ENCODE results near the gene PADI1.
"Not testable (repeated sequence)": the region's sequence is repeated elsewhere in the genome, so short reads cannot be mapped to it uniquely, and the experiment has no call there.

The PADI1 gene

GRCh38 chr1:17218939-17219338 is 14.0 kb downstream of the PADI1 start:
- DNase-seq, result no peak

DNA sequence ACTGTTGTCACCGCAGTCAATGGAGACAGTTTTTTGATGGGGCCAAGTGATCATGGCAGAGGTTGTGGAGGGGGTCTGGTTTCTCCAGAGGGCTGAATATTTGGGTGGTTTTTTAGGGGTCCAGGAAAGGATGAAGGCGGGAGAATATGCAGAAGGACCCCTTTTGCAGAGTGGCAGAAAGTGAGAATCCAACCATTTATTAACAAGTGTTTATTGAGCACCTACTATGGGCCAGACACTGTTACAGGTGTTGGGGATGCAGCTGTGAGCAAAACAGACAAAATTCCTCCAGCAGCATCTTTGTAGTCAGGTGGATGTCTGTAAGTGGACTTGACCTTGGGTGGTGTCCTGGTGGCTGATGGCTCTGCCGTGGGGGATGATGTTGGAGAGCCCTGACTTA is 15.4 kb downstream of the PADI1 start:
- DNase-seq, result no peak

DNA sequence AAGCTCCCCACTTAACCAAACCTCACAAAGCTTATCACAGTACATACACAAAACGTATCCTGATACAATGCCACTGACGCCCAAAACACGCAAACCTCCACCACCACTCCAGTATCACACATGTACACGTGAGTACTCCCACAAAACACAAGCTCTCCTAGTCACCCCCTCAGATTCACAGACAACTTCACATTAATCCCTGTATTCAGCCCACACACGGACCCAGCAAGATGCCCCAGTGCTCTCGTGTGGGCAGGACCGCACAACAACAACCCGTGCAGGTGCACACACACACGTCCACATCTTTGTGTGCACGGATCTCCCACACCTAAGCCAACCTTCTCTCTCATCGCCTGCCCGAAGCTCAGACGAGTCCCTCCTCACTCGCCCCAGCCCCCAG is 17.6 kb downstream of the PADI1 start:
- DNase-seq, result no peak

DNA sequence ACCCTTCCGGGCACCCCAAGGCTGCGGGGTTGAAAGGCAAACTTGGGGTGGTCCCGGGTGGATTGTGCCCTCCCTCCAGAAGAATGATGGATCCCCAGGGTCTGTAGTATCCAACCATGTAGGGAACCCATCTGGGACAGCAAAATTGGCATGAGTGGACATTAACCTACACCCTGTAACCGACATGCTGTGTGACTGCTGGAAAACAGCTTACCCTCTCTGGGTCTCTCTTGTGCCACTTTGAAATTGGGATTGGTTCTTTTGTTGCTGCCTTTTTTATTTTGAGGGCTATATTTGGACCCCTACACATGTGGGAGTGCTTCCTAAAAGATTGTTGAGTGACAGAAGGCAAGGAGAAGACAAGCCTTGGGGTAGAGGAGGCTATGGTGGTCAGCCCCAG is 19.5 kb downstream of the PADI1 start:
- DNase-seq, result no peak

DNA sequence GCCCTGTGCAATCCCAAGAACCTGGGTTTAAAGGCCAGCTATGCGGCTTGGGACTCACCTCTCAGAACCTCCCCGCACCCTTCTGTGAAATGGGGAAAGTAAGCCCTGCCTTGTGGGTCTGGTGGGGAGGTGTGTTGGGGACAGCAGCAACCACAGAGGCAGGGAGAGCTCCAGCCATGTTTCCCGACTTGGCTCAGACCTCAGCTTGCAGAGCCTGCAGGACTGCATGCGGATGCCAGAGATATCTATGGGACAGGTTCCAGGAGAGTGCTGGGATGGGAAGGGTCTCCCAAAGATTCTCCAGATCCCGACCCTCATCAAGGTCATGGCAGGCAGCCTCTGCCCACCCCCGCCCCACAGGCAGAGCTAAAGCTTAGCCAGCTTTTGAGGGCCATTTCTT is 20.2 kb downstream of the PADI1 start:
- no peak for DNase-seq

DNA sequence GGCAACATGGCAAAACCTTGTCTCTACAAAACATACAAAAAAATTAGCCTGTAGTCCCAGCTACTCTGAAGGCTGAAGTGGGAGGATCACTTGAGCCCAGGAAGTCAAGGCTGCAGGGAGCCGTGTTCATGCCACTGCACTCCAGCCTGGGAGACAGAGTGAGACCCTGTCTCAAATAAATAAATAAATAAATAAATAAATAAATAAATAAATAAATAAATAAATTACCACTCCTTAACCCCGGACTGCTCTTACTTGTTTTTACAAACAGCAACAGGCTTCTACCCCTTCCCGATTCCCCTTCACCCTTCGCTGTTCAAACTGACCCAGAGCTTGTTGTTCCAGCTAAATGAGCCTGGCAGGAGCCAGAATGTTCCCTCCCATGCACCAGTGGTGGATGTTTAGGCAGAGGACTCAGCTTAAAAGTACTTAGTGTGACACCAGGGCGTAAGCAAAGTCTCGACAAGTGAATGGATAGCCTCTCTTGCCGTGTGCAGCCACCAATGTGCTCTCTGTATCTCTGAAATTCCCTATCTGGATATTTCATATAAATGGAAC is 22.5 kb downstream of the PADI1 start:
- no peak for DNase-seq

DNA sequence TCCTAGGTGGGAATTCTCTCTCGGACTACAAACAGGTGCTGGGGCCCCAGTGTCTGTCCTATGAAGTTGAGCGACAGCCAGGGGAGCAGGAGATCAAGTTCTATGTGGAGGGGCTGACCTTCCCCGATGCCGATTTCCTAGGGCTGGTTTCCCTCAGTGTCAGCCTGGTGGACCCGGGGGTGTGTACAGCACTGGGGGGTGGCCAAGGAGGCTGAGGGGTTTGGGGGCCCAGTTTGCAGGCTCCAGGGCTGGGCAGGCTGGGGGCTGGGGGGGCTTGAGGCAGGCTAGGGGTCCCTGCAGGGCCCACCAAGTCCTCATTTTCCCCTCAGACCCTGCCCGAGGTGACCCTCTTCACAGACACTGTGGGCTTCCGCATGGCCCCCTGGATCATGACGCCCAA is 23.7 kb downstream of the PADI1 start:
- no peak for DNase-seq

- DNase-seq, result no peak
These were observed 24.5 kb downstream of the PADI1 start for GRCh38 chr1:17229379-17229778.

- DNase-seq, result no peak
These were observed 25.2 kb downstream of the PADI1 start for GRCh38 chr1:17230106-17230505.

DNA sequence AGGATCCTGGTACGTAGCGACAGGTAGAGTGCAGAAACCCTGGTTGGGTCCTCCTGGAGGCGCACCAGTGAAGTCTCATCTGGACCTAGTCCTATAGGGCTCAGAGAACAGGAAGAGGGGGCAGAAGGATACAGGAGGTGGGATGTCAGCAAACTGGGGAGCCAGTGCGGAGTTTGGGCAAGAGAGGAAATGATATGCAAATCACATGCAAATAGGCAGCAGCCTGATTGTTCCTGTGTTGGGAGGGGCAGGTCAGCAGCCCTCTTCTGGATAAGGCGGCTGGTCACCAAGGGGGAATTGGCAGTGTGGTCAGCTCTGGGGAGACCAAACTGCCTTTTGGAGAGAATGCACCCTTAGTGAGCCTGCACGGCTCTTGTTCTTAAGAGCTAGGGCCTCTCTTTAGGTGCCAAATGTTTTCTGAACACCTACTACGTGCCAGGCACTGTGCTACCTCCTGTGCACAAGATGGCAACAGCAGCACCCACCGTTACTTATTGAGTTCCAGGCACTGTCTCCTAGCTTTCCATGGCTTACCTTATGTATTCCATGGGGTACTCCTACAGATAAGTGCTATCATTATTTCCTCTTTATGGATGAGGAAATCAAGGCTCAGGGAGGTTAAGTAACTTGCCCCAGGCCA is 25.9 kb downstream of the PADI1 start:
- no peak for DNase-seq

GRCh38 chr1:17232759-17233661 is 28.1 kb downstream of the PADI1 start:
- DNase-seq, result no peak

DNA sequence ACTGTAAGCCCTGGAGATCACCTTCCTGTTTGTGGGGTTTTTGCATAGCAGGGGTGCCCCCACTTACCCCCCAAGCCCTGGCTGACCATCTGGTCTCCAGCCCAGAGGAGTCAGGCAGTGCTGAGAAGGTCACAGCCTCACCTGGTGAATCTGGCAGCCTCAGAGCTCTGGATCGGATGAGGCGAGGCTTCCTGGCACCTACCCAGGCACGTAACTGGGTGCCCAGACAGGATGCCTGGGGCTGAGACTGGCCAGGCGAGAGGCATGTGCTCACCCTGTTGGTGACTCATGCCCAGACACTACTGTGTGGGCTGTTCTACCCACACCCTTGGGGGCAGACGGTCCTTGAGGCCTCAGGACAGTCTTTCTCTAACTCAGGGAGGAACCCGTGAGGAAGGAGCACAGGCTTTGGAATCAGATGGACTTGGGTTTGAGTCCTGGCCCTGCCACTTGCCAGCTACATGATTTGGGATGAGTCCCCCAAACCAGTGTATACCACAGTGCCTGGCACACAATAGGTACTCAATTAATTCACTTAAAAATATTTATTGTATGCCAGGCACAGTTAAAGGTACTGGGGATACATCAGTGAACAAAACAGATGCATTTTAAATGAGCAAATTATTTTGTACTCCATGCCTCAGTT is 28.9 kb downstream of the PADI1 start:
- DNase-seq, result no peak

DNA sequence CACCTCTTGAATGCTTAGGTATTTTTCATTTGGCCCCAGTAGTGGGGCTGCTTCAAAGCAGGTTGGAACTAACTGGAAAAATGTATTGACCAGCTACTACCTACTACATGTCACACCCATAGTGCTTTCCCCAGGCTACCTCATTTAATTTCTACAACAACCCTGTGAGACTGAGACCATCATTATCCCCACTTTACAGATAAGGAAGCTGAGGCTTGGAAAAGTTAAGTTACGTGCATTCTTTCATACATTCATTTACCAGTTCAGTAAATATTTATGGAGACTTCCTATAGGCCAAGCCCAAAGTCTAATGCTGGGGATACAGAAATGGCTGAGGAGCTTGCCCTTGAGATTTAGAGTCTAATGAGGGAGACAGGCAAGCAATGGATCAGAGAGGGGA is 29.5 kb downstream of the PADI1 start:
- DNase-seq, result no peak

GRCh38 chr1:17235135-17235885 is 30.4 kb downstream of the PADI1 start:
- DNase-seq, result no peak

GRCh38 chr1:17236779-17237560 is 32.0 kb downstream of the PADI1 start:
- peak; percentile 92 for DNase-seq

- DNase-seq, result no peak
These were observed 32.6 kb downstream of the PADI1 start for GRCh38 chr1:17237561-17237903.

DNA sequence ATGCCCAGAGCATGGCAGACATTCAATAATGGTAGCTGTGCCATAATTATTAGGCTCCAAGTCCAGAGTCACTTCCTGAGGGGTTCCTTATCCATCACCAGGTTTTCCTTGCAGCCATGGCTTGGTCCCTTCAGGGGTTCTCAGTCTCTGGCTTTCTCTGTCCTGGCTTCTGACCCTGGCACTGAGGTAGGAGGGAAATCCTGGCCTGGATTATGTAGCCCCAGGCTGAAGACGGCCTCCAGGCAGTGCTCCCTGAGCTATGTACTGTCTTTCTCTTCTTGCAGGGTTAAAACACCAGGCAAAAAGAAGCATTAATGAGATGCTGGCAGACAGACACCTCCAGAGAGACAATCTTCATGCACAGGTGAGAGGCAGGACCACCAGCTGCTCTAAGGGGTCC is 34.5 kb downstream of the PADI1 start:
- DNase-seq, result no peak

GRCh38 chr1:17241011-17241779 is 36.3 kb downstream of the PADI1 start:
- not testable (repeated sequence) for DNase-seq

GRCh38 chr1:17241780-17242074 is 36.8 kb downstream of the PADI1 start:
- DNase-seq, result not testable (repeated sequence)

- DNase-seq, result no peak
These were observed 38.3 kb downstream of the PADI1 start for GRCh38 chr1:17243274-17243673.

Data from CD4-positive, alpha-beta T cell treated with Interleukin-17A for 4 hours (primary cell).